ENCODE data around the gene CAP1.

CAP1 gene

GRCh38 chr1:40049725-40050124 lies 9.2 kb downstream of the CAP1 start:
- Histone ChIP-seq H3K27me3 (replicated peaks; ENCODE audit: control insufficient read depth, insufficient read depth, low read length) (no peaks in the 10 kb centered on the region), H3K4me3 (replicated peaks; ENCODE audit: low read depth, low read length) (no peak overlapping the region), H3K36me3 (ENCODE audit: control insufficient read depth, insufficient read depth, low read length) (peaks cover 4% of the 10 kb centered on the region)
- no peak for DNase-seq (ENCODE audit: extremely low read depth, insufficient read length)
- no peak for TF ChIP-seq CTCF (IDR thresholded peaks at IDR 0.05; ENCODE audit: insufficient read depth, low read length, poor library complexity, severe bottlenecking)

GRCh38 chr1:40050863-40051262 lies 10.3 kb downstream of the CAP1 start:
- TF ChIP-seq CTCF (IDR thresholded peaks at IDR 0.05; ENCODE audit: insufficient read depth, low read length, poor library complexity, severe bottlenecking): no peak
- Histone ChIP-seq H3K27me3 (replicated peaks; ENCODE audit: control insufficient read depth, insufficient read depth, low read length) (no peaks in the 10 kb centered on the region), H3K36me3 (ENCODE audit: control insufficient read depth, insufficient read depth, low read length) (peaks cover 5% of the 10 kb centered on the region), H3K4me3 (replicated peaks; ENCODE audit: low read depth, low read length) (no peak overlapping the region)
- DNase-seq (ENCODE audit: extremely low read depth, insufficient read length): no peak

- peaks cover 3% of the 10 kb centered on the region for H3K36me3 ChIP-seq (ENCODE audit: control insufficient read depth, insufficient read depth, low read length)
- no peak for TF ChIP-seq CTCF (IDR thresholded peaks at IDR 0.05; ENCODE audit: insufficient read depth, low read length, poor library complexity, severe bottlenecking)
- H3K4me3 ChIP-seq (replicated peaks; ENCODE audit: low read depth, low read length): no peak overlapping the region
- DNase-seq (ENCODE audit: extremely low read depth, insufficient read length): no peak
- H3K27me3 ChIP-seq (replicated peaks; ENCODE audit: control insufficient read depth, insufficient read depth, low read length): no peaks in the 10 kb centered on the region
Observed at GRCh38 chr1:40053138-40053887, 12.8 kb downstream of the CAP1 start.

GRCh38 chr1:40056519-40057309 lies 16.2 kb downstream of the CAP1 start:
- no peak for TF ChIP-seq CTCF (IDR thresholded peaks at IDR 0.05; ENCODE audit: insufficient read depth, low read length, poor library complexity, severe bottlenecking)
- peaks cover 10% of the 10 kb centered on the region for H3K36me3 ChIP-seq (ENCODE audit: control insufficient read depth, insufficient read depth, low read length)
- DNase-seq (ENCODE audit: extremely low read depth, insufficient read length): no peak
- no peaks in the 10 kb centered on the region for H3K27me3 ChIP-seq (replicated peaks; ENCODE audit: control insufficient read depth, insufficient read depth, low read length)
- H3K4me3 ChIP-seq (replicated peaks; ENCODE audit: low read depth, low read length): no peak overlapping the region

GRCh38 chr1:40057310-40058030 lies 16.9 kb downstream of the CAP1 start:
- H3K36me3 ChIP-seq (ENCODE audit: control insufficient read depth, insufficient read depth, low read length): peaks cover 12% of the 10 kb centered on the region

More at GRCh38 chr1:40057310-40058030, 16.9 kb downstream of the CAP1 start:
- H3K27me3 ChIP-seq (replicated peaks; ENCODE audit: control insufficient read depth, insufficient read depth, low read length): no peaks in the 10 kb centered on the region
- no peak for DNase-seq (ENCODE audit: extremely low read depth, insufficient read length)
- TF ChIP-seq CTCF (IDR thresholded peaks at IDR 0.05; ENCODE audit: insufficient read depth, low read length, poor library complexity, severe bottlenecking): no peak
- no peak overlapping the region for H3K4me3 ChIP-seq (replicated peaks; ENCODE audit: low read depth, low read length)

Data from GM06990 (cell line).